Spleen (tissue), 7 donors: ENCODE measurements around the gene CHD2.

Experiments used
- POLR2A ChIP-seq, 3 donors: fragments of 450-650 bp; IDR thresholded peaks; one replicate each; pipeline ENCODE4 v1.5.1; 2017; ENCODE audit warnings: antibody characterized with exemption in 3 of 3, mild to moderate bottlenecking in 1 of 3
- POLR2AphosphoS5 ChIP-seq, 3 donors: sonication (generic); formaldehyde crosslinking; IDR thresholded peaks; one replicate each; pipeline ENCODE4 v1.5.1; 2017; ENCODE audit warnings: antibody characterized with exemption in 3 of 3
- TF ChIP-seq, protein P1 (sequence below), 11 experiments: fragments of 200-600 bp in 7 of 11; fragments of 450-650 bp in 4 of 11; sonication (generic) in 4 of 11; IDR thresholded peaks in 8 of 11; conservative IDR thresholded peaks in 3 of 11; 1 replicate in 7 of 11; 2 replicates in 4 of 11; pipeline versions ENCODE4 v1.4.0 to v1.8.0; 2016 to 2021; ENCODE audit warnings: antibody characterized with exemption in 11 of 11, inconsistent platforms in 4 of 11, mild to moderate bottlenecking in 1 of 11
- donor health status: DM: no; HTN: no; CAD: no; lungs with moderate emphysema.
- donor health status: DM: no; HTN: no; CAD: no.
- donor health status: DM: no; HTN: no; CAD: no.

GRCh38 chr15:93037820-93038705 lies 137.9 kb downstream of the CHD2 start:
- TF ChIP-seq, protein P1, sequence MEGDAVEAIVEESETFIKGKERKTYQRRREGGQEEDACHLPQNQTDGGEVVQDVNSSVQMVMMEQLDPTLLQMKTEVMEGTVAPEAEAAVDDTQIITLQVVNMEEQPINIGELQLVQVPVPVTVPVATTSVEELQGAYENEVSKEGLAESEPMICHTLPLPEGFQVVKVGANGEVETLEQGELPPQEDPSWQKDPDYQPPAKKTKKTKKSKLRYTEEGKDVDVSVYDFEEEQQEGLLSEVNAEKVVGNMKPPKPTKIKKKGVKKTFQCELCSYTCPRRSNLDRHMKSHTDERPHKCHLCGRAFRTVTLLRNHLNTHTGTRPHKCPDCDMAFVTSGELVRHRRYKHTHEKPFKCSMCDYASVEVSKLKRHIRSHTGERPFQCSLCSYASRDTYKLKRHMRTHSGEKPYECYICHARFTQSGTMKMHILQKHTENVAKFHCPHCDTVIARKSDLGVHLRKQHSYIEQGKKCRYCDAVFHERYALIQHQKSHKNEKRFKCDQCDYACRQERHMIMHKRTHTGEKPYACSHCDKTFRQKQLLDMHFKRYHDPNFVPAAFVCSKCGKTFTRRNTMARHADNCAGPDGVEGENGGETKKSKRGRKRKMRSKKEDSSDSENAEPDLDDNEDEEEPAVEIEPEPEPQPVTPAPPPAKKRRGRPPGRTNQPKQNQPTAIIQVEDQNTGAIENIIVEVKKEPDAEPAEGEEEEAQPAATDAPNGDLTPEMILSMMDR (IDR thresholded peaks at IDR 0.05 in 8 of 11, conservative IDR thresholded peaks at IDR 0.05 in 3 of 11), result no peak
- TF ChIP-seq POLR2AphosphoS5 (IDR thresholded peaks at IDR 0.05) (no peak), POLR2A (IDR thresholded peaks at IDR 0.05) (no peak)
